ENCODE data around the gene RAD51B. TPM values are rescaled to one million over a fixed set of nuclear protein-coding genes. Genes with fewer than 3 reads are reported as not detected.

RAD51B gene
- total RNA-seq, 1 experiment from 2014 or later: 20.0 TPM

GRCh38 chr14:68012871-68013270 lies 193.3 kb downstream of the RAD51B start:
- CTCF ChIA-PET: no interaction called here
- DNase-seq (ENCODE audit: low read depth, low spot score) (no peak), ATAC-seq (no peak)
- no peaks in the 10 kb centered on the region for H3K9me3 ChIP-seq (ENCODE audit: control insufficient read depth in 1 of 2, insufficient read depth in 1 of 2, low read depth in 1 of 2, low read length in 2 of 2)
- H3K27me3 ChIP-seq (ENCODE audit: insufficient read depth, low read length): no peaks in the 10 kb centered on the region
- no peak overlapping the region for H3K4me3 ChIP-seq (replicated peaks in 1 of 2; ENCODE audit: low read depth in 1 of 2, low read length in 2 of 2)
- no peak overlapping the region for H3K9ac ChIP-seq (ENCODE audit: low read length)
- no peak for TF ChIP-seq CBX3 (IDR thresholded peaks at IDR 0.05; ENCODE audit: low read depth)
- TF ChIP-seq, protein P1, sequence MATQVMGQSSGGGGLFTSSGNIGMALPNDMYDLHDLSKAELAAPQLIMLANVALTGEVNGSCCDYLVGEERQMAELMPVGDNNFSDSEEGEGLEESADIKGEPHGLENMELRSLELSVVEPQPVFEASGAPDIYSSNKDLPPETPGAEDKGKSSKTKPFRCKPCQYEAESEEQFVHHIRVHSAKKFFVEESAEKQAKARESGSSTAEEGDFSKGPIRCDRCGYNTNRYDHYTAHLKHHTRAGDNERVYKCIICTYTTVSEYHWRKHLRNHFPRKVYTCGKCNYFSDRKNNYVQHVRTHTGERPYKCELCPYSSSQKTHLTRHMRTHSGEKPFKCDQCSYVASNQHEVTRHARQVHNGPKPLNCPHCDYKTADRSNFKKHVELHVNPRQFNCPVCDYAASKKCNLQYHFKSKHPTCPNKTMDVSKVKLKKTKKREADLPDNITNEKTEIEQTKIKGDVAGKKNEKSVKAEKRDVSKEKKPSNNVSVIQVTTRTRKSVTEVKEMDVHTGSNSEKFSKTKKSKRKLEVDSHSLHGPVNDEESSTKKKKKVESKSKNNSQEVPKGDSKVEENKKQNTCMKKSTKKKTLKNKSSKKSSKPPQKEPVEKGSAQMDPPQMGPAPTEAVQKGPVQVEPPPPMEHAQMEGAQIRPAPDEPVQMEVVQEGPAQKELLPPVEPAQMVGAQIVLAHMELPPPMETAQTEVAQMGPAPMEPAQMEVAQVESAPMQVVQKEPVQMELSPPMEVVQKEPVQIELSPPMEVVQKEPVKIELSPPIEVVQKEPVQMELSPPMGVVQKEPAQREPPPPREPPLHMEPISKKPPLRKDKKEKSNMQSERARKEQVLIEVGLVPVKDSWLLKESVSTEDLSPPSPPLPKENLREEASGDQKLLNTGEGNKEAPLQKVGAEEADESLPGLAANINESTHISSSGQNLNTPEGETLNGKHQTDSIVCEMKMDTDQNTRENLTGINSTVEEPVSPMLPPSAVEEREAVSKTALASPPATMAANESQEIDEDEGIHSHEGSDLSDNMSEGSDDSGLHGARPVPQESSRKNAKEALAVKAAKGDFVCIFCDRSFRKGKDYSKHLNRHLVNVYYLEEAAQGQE (IDR thresholded peaks at IDR 0.05; ENCODE audit: low read depth): no peak
- no peak for TF ChIP-seq EZH2 (IDR thresholded peaks at IDR 0.05)
- TF ChIP-seq YY1 (IDR thresholded peaks at IDR 0.05; ENCODE audit: extremely low read depth, insufficient replicate concordance, low read depth, low read length): no peak
- H4K20me1 ChIP-seq (ENCODE audit: insufficient read depth): no peaks in the 10 kb centered on the region
- POLR2A ChIA-PET: no interaction called here
- H3K27ac ChIP-seq (ENCODE audit: low read depth, low read length): peak overlapping the region; percentile 34
- H3K4me1 ChIP-seq (ENCODE audit: control insufficient read depth in 1 of 2, insufficient read depth in 2 of 2, low read length in 2 of 2): peaks cover 0 to 27% of the 10 kb centered on the region in 2 experiments; a peak in 2 of 4 replicates
- no peak overlapping the region for H2AFZ ChIP-seq (ENCODE audit: low read depth, low read length, poor library complexity, severe bottlenecking)
- RAD21 ChIA-PET (ENCODE audit: low non-redundant PET in 1 of 2, low total read pairs in 2 of 2, uncharacterized antibody in 2 of 2, unreplicated experiment in 2 of 2): no interaction called here
- H3K79me2 ChIP-seq (ENCODE audit: insufficient read depth, low read length): no peaks in the 10 kb centered on the region
- H3K4me2 ChIP-seq (ENCODE audit: low read length): no peak overlapping the region
- no peaks in the 10 kb centered on the region for H3K36me3 ChIP-seq (ENCODE audit: control insufficient read depth in 1 of 2, insufficient read depth in 2 of 2, low read length in 2 of 2)
- H3K9me2 ChIP-seq (ENCODE audit: insufficient read depth): no peaks in the 10 kb centered on the region
- no TSS peak for BruUV-seq (replicated peaks)
- intact Hi-C loops (cut with micrococcal nuclease): no loop called here

DNA sequence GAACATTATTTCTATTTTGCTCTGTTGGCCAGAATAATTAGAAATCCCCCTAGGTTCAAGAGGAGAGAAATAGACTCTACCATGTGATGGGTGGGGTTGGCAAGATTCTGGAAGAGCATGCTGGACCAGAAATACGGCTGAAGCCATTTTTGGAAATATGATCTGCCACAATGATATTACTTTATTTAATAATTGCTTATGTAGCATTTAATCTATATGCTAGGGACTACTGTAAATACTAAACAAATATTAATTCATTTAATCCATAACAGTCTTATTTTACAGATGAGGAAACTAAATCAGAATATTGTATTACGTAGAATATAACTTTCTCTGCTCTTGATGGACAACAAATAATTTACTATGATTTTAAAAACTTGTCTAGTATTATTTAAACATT lies 193.7 kb downstream of the RAD51B start:
- H3K27me3 ChIP-seq (ENCODE audit: insufficient read depth, low read length): no peaks in the 10 kb centered on the region
- H3K9me3 ChIP-seq (ENCODE audit: control insufficient read depth in 1 of 2, insufficient read depth in 1 of 2, low read depth in 1 of 2, low read length in 2 of 2): no peaks in the 10 kb centered on the region
- TF ChIP-seq POLR2AphosphoS5 (IDR thresholded peaks at IDR 0.05; ENCODE audit: low read depth, low read length) (no peak), ELF1 (IDR thresholded peaks at IDR 0.05; ENCODE audit: borderline replicate concordance, low read depth) (no peak)
- no peaks in the 10 kb centered on the region for H3K79me2 ChIP-seq (ENCODE audit: insufficient read depth, low read length)
- DNase-seq (ENCODE audit: low read depth, low spot score) (no peak), ATAC-seq (no peak)
- H3K4me3 ChIP-seq (replicated peaks in 1 of 2; ENCODE audit: low read depth in 1 of 2, low read length in 2 of 2): no peak overlapping the region
- CTCF ChIA-PET: no interaction called here
- no peak overlapping the region for H2AFZ ChIP-seq (ENCODE audit: low read depth, low read length, poor library complexity, severe bottlenecking)
- no peaks in the 10 kb centered on the region for H4K20me1 ChIP-seq (ENCODE audit: insufficient read depth)
- BruUV-seq (replicated peaks): no TSS peak
- H3K27ac ChIP-seq (ENCODE audit: low read depth, low read length): peak overlapping the region; percentile 34; the same call in 1 of the 2 replicates
- H3K4me2 ChIP-seq (ENCODE audit: low read length): no peak overlapping the region
- intact Hi-C loops (cut with micrococcal nuclease): no loop called here
- POLR2A ChIA-PET: no interaction called here
- H3K36me3 ChIP-seq (ENCODE audit: control insufficient read depth in 1 of 2, insufficient read depth in 2 of 2, low read length in 2 of 2): no peaks in the 10 kb centered on the region
- H3K9me2 ChIP-seq (ENCODE audit: insufficient read depth): no peaks in the 10 kb centered on the region
- RAD21 ChIA-PET (ENCODE audit: low non-redundant PET in 1 of 2, low total read pairs in 2 of 2, uncharacterized antibody in 2 of 2, unreplicated experiment in 2 of 2): no interaction called here
- H3K4me1 ChIP-seq (ENCODE audit: control insufficient read depth in 1 of 2, insufficient read depth in 2 of 2, low read length in 2 of 2): peaks cover 0 to 30% of the 10 kb centered on the region in 2 experiments; a peak in 2 of 4 replicates
- H3K9ac ChIP-seq (ENCODE audit: low read length): no peak overlapping the region

All from HCT116 (cell line).